IPS DF 6.9 (cell line): ENCODE measurements around the gene DMD.
"Not testable (repeated sequence)": the region's sequence is repeated elsewhere in the genome, so short reads cannot be mapped to it uniquely, and the experiment has no call there.

Source experiments
- DNase-seq: peaks from one replicate; pipeline ENCODE4 v3.0.0-alpha.2; 2013; ENCODE audit warnings: low read depth, low spot score
- H3K27ac ChIP-seq: one replicate; pipeline ENCODE4 v1.5.1; 2013; ENCODE audit warnings: low read length, control low read depth
- H3K27me3 ChIP-seq: 2 replicates; pipeline ENCODE4 v1.6.1; 2013; ENCODE audit warnings: mild to moderate bottlenecking, low read length; ENCODE audit not compliant: control insufficient read depth, insufficient read depth
- H3K36me3 ChIP-seq: 2 replicates; pipeline ENCODE4 v1.6.1; 2013; ENCODE audit warnings: low read length; ENCODE audit not compliant: control insufficient read depth, insufficient read depth
- H3K4me1 ChIP-seq: 2 replicates; pipeline ENCODE4 v1.6.1; 2013; ENCODE audit warnings: low read length; ENCODE audit not compliant: control insufficient read depth, insufficient read depth
- H3K4me3 ChIP-seq: 2 replicates; pipeline ENCODE4 v1.5.1; 2013; ENCODE audit warnings: mild to moderate bottlenecking, low read length
- H3K9me3 ChIP-seq: 2 replicates; pipeline ENCODE4 v1.6.1; 2013; ENCODE audit warnings: low read length, inconsistent platforms; ENCODE audit not compliant: control insufficient read depth, insufficient read depth
- WGBS: extraction: QIAGEN DNeasy Blood & Tissue Kit; methylation state at CpG from one replicate; pipeline ENCODE4 v1.1.7; 2013; ENCODE audit warnings: mixed read lengths, missing lambda C conversion rate; ENCODE audit not compliant: insufficient read length, insufficient coverage; 5-methylcytosine and 5-hydroxymethylcytosine counted together

DMD gene

DNA sequence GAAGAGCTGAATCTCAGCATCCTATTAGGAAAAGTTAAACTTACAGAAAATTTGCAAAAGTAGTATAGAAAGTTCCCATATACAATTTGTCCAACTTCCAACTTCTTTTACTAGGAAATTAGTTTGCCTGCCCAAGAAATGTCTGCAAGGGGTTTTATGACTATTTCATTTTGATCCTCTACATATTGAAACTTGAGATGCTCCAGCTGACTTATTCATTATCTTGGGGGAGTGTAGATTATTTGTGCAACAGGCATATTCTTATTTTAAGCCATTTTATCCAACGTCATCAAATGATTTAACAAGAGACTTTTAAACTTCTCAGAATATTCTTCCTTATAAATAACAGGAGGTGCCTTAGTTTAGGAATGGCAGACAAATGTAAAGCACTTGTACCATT is 1822.4 kb downstream of the DMD start:
- no peak overlapping the region for H3K4me3 ChIP-seq
- no peak for DNase-seq
- H3K27ac ChIP-seq = no peak overlapping the region
- H3K9me3 ChIP-seq = no peaks in the 10 kb centered on the region
- H3K27me3 ChIP-seq = no peaks in the 10 kb centered on the region
- no peaks in the 10 kb centered on the region for H3K36me3 ChIP-seq
- no peaks in the 10 kb centered on the region for H3K4me1 ChIP-seq
- no CpG with 5 or more reads among the region's 1 CpG for WGBS

DNA sequence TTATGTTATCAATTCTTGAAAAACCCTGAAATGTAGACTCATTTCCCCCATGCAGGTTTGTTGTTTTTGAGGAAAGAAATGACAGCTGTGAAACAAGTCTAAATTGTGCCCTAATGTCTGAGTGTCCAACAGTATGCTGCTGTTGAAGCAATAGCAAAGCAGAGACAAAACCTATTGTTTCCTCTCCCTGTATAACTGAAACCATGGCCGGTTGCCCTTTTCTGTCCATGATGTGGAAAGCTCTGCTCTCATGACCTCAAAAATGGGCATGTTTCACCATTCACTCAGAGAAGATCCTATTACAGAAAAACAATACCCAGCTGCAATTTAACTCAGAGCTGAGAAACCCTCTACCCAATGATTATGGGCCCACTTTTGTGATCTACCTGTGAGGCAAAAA is 1826.9 kb downstream of the DMD start:
- WGBS = no CpG with 5 or more reads among the region's 1 CpG
- no peaks in the 10 kb centered on the region for H3K4me1 ChIP-seq
- H3K36me3 ChIP-seq = no peaks in the 10 kb centered on the region
- no peak overlapping the region for H3K27ac ChIP-seq
- H3K27me3 ChIP-seq = no peaks in the 10 kb centered on the region
- DNase-seq = no peak
- H3K9me3 ChIP-seq = no peaks in the 10 kb centered on the region
- no peak overlapping the region for H3K4me3 ChIP-seq

DNA sequence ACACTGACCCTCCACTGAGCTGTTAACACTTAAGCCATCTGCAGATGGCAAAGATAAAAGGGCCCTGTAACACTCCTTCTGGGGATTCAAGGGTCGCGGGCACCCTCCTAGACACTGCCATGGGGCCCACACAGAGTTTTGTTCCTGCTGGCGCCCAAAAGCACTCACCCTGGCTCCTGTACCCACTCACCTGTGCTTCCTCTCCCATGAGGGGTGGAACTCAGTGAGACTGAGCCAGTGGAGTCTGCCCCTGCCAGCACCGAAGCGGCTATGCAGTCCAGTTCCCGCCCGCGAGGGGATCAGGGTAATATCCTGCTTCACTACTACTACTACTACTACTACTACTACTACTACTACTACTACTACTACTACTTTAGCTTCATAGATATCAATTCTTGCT is 1827.4 kb downstream of the DMD start:
- no peaks in the 10 kb centered on the region for H3K36me3 ChIP-seq
- no peak for DNase-seq
- no peaks in the 10 kb centered on the region for H3K9me3 ChIP-seq
- WGBS = no CpG with 5 or more reads among the region's 8 CpGs
- no peak overlapping the region for H3K4me3 ChIP-seq
- H3K4me1 ChIP-seq = no peaks in the 10 kb centered on the region
- H3K27ac ChIP-seq = no peak overlapping the region
- no peaks in the 10 kb centered on the region for H3K27me3 ChIP-seq

DNA sequence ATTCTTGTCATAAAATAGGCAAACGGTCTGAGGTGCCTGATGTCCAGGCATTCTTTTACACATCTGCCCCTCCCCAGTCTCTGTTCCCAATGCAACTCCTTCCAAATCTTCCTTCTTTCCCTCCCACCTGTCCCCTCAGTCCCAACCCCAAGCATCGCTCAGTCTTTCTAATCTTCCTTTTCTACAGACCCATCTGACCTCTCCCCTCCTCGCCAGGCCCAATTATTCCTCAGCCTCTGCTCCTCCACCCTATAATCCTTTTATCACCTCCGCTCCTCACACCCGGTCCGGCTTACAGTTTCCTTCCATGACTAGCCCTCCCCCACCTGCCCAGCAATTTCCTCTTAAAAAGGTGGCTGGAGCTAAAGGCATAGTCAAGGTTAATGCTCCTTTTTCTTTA is 1832.4 kb downstream of the DMD start:
- H3K27me3 ChIP-seq, H3K9me3 ChIP-seq, H3K4me1 ChIP-seq, H3K36me3 ChIP-seq, DNase-seq, H3K4me3 ChIP-seq, H3K27ac ChIP-seq: not testable (repeated sequence)
- WGBS = no CpG with 5 or more reads among the region's 6 CpGs

DNA sequence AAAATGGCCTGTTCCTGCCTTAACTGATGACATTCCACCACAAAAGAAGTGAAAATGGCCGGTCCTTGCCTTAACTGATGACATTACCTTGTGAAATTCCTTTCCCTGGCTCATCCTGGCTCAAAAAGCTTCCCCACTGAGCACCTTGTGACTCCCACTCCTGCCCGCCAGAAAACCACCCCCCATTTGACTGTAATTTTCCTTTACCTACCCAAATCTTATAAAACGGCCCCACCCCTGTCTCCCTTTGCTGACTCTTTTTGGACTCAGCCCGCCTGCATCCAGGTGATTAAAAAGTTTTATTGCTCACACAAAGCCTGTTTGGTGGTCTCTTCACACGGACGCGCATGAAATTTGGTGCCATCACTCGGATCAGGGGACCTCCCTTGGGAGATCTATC is 1833.5 kb downstream of the DMD start:
- H3K4me3 ChIP-seq = not testable (repeated sequence)

DNA sequence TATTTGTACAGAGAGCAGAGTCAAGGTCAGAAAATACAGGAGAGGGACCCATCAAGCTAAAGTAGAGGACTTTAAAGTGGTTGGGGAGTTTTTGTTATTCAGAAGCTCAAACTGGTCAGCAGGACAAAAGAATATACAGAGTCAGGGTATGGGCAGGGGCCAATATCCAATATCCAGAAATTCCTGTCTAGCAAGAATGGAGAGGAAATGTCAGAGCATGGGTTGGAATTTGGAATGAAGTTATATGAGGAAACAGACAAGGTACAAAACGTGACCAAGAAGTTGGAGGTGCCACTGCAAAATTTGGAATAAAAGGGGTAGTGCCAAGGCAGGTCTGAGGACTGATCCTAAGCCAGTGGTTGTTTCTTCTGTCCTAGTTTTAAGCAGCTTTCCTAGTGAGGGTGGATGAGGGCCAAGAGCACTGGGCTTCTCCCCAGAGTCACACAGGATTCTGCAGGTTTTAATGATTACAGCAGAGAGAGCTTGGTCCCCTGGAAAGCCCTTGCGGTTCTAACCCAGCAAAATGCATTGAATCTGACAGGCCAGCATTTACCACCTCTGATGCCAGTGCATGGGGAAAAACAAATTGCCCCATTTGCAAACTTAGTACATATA is 1834.8 kb downstream of the DMD start:
- Histone ChIP-seq H3K4me3 (no peak overlapping the region), H3K4me1 (no peaks in the 10 kb centered on the region), H3K27ac (no peak overlapping the region), H3K9me3 (no peaks in the 10 kb centered on the region), H3K36me3 (no peaks in the 10 kb centered on the region), H3K27me3 (no peaks in the 10 kb centered on the region)
- WGBS = no CpG with 5 or more reads among the region's 2 CpGs
- no peak for DNase-seq

More for the DNA sequence above, 1833.5 kb downstream of the DMD start:
- WGBS = no CpG with 5 or more reads among the region's 8 CpGs
- not testable (repeated sequence) for H3K9me3 ChIP-seq, H3K36me3 ChIP-seq, H3K27me3 ChIP-seq, DNase-seq, H3K27ac ChIP-seq, H3K4me1 ChIP-seq

DNA sequence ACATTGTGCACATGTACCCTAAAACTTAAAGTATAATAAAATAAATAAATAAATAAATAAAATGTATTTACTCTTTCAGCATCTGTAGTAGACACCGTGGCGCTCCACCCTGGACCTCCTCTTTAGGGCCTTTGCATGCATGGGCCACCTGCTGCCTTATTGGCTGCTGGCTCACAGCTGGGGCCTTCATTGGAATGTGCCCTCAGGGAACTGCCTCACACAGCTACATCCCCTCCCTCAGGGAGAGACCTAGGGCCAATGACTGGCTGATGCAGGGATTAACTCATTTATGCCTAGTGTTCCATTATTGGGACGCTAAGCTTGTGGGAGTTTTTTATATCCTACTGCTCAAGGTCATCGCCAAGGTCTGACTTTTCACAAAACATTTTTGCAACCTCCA is 1836.6 kb downstream of the DMD start:
- Histone ChIP-seq H3K27me3 (no peaks in the 10 kb centered on the region), H3K4me1 (no peaks in the 10 kb centered on the region), H3K27ac (no peak overlapping the region), H3K36me3 (no peaks in the 10 kb centered on the region), H3K4me3 (no peak overlapping the region), H3K9me3 (no peaks in the 10 kb centered on the region)
- no peak for DNase-seq
- no CpG with 5 or more reads among the region's 4 CpGs for WGBS

DNA sequence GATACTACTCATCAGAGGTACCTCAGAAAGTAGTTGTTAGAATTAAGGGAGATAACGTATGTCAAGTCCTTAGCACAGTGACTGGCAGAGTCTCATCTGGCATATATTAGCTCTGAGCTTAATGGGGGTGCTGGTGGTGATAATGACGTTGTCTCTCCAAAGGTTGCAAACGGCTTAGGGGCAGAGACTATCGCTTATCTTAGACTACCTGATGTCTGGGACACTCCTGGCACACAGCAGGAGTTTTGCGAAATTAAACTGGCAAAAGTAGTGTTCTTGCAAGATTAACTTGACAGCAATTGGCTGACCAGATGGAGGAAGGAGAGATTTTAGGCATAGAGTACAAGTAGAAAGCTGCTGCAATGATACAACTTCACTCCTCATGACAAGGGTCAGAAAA is 1839.4 kb downstream of the DMD start:
- DNase-seq = no peak
- WGBS = no CpG with 5 or more reads among the region's 5 CpGs
- H3K9me3 ChIP-seq = no peaks in the 10 kb centered on the region

DNA sequence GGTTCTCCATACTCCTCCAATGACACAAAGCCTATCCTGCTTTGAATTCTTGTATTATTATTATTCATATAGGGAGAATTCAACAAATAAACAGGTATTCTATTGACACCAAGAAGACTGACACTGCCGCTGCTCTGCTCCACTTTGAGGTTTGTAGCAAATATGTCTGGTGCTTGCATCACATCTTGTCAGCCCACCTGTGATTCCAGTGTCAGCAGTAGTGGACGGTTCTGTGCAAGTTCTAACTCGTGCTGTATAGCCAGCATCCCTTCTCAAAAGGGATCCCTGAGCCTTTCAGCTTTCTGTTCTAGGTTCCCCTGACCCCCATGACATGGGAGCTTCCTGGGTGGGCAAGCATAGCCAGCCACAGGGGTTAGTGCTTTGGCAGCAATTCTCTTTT is 1843.5 kb downstream of the DMD start:
- DNase-seq = no peak
- H3K4me1 ChIP-seq = no peaks in the 10 kb centered on the region

More for the DNA sequence above, 1839.4 kb downstream of the DMD start:
- no peaks in the 10 kb centered on the region for H3K4me1 ChIP-seq
- no peak overlapping the region for H3K27ac ChIP-seq
- no peak overlapping the region for H3K4me3 ChIP-seq
- H3K36me3 ChIP-seq = no peaks in the 10 kb centered on the region
- H3K27me3 ChIP-seq = no peaks in the 10 kb centered on the region

DNA sequence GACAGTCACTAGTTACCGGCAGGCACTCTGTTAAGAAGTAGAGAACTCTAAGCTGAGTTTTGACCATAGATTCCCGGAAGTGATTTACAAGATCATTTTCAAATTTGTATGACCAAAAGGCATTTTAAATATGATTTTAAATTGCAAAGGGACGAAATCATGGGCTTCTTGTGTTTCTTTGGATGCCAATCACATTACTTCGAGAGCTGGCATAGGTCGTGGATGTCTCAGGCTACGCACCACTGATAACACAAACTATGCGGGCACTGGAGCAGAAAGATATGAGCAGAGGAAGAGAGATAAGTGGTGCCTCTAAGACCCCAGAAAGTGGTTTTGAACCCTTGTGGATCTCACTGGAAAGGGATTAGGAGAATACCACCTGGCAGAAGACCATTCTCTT is 1845.3 kb downstream of the DMD start:
- Histone ChIP-seq H3K36me3 (no peaks in the 10 kb centered on the region), H3K9me3 (no peaks in the 10 kb centered on the region), H3K27ac (no peak overlapping the region), H3K27me3 (no peaks in the 10 kb centered on the region), H3K4me1 (no peaks in the 10 kb centered on the region), H3K4me3 (no peak overlapping the region)
- WGBS = no CpG with 5 or more reads among the region's 7 CpGs
- no peak for DNase-seq

More for the DNA sequence above, 1843.5 kb downstream of the DMD start:
- WGBS = no CpG with 5 or more reads among the region's 3 CpGs
- H3K27ac ChIP-seq = no peak overlapping the region
- no peaks in the 10 kb centered on the region for H3K27me3 ChIP-seq
- H3K36me3 ChIP-seq = no peaks in the 10 kb centered on the region
- no peak overlapping the region for H3K4me3 ChIP-seq
- no peaks in the 10 kb centered on the region for H3K9me3 ChIP-seq
